SHP77 (cell line): ENCODE measurements around the gene NCK2.

Source experiments
- DNase-seq, 2 experiments: peaks; one replicate each; lab custom pipeline; 2025; lab: John Stamatoyannopoulos, UW

The NCK2 gene

DNA sequence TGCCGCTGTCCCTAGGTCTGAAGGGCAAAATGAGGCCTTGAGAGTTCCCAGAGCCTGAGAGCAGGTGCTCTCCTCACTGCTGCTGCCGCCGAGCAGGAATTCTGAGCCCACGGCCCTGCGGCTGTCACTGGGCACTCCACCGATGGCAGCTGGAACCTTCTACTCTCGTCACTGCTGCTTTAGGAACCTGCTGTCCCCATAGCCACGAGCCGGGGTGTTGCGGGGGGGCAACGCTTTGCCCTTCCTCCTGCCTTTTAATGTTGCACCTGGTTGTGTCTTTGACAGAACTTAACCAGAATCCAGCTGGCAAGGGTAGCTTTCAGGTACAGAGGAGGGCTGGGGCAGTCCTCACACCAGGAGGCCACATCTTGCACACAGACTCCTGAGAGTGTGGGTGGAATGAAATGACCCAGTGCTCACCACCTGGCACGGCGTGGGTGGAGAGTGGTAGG, 32.3 kb downstream of the NCK2 start:
- no peak for DNase-seq

DNA sequence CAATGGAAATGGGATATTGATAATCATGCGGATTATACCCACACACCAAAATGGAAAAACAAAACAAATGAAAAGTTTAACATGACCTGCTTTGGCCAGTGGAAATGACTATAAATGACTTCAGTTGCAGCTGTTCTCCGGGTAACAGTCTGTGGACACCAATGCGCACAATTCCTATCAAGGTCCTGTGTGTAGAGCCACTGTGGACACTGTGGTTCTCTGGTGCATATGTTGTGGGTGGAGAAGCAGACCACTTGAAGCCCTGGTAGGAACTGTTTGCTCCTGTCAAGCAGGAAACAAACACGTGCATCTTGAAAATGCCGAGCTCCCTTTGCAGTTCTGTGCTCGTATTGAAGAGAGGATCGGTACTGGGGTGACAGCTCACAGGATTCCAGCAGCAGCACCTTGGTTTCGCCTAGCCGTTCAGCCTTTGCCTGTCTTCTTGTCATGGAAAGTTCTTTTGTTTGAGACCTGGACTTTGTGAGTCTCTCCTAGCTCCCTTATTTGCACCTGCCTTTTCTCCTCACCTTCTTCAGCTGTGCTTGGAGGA, 32.9 kb downstream of the NCK2 start:
- no peak for DNase-seq

DNA sequence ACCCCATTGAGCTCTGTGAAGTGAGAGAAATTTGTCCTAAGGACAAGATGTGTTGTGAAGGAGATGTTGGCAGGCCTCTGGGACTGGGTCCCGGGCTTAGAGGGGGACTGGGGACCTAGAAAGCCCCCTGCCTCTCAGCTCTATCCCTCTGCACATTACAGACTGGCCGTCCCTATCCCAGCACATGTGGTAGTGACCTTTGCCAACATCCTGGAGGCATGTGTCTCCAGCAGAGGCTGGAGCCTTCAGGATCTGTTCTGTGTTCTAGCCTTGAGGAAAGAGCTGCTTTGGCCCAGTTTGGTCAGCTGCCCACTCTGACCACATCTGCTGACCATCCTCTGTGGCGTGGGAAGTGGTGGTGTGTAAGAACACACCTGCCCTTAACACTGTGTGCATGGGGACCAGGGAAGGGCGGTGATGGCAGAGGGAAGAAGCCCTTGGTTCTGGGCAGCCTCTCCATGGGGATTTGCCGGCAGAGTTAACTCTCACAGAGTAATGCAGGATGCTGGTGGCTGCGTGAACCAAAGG, 33.4 kb downstream of the NCK2 start:
- DNase-seq, result no peak

DNA sequence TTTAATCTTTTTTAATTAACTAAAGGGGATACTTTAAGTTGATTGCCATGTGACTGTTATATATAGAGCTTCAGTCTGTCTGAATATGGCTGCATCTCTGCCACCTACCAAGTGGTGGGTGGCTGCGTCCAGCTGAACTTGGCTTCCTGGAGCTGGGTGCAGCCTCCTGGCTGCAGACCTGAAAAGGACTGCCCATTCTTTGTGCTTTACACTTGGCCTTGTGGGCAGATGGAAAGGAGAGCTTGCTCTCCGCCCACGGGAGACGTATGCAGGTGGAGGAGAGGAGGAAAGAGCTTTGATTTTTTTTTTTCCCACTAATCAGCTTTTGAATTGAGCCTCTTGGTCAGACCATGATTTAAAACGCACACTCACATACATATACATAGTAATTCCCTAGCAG, 34.7 kb downstream of the NCK2 start:
- DNase-seq, result no peak

DNA sequence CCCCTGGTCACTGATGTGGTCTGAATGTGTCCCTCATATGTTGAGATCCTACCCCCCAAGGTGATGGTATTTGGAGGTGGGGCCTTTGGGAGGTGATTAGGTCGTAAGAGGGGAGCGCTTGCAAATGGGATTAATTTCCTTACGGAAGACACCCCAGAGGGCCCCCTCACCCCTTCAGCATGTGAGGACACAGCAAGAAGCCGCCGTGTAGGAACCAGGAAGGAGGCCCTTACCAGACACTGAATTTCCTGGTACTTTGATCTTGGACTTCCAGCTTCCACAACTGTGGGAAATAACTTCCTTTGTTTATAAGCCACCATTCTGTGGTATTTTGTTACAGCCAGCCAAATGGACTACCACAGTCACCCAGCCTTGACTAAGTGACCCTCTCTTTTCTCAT, 35.9 kb downstream of the NCK2 start:
- no peak for DNase-seq

DNA sequence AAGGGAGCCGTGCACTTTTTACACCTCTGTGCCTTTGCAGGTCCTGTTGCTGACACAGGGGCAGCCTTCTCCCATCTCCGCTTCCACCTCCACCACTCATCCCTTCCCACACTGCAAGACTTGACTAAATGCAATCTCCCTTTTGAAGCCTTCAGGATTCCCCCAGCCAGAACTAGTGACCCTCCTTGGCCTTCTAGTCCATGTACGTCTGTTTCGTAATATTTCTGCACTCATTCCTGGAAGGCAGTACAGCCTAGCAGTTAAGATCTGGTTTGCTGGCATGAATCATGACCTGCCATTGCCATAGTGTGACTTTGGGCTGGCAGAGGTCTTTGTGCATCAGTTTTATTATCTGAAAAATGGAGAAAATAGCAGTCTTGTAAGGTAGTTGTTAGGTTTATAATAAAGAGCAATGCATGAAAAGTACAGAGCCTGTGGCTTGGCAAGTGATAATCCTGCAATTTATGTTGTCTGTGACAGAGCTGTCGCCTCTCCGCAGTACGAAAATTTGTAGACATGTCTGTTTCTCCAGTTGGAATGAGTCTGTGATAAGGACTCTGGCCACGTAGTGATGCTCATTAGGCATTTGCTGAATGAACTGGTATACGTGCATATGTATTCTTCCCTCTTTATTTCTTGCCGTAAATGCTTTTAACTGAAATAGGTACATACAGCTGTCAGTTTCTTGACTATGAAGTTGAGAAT, 36.7 kb downstream of the NCK2 start:
- DNase-seq, result no peak

DNA sequence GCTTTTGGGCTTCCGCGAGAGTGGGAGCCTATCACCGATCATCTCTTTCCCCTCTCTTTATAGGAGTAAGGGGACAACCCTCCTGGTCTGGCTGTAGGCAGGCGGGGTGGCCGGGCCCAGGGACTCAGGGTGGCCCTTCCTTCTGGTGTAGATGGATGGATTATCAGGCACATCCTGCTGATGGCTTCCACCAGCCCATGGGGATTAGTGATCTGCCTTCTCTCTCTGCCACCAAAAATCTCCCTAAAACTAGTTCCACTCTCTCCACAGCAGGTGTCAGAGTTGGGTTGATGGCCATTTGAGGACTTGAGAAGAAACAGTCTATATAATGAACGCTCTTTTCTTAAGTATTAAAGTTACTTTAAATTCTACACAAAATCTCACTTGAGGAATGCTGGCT, 37.4 kb downstream of the NCK2 start:
- DNase-seq, result no peak

DNA sequence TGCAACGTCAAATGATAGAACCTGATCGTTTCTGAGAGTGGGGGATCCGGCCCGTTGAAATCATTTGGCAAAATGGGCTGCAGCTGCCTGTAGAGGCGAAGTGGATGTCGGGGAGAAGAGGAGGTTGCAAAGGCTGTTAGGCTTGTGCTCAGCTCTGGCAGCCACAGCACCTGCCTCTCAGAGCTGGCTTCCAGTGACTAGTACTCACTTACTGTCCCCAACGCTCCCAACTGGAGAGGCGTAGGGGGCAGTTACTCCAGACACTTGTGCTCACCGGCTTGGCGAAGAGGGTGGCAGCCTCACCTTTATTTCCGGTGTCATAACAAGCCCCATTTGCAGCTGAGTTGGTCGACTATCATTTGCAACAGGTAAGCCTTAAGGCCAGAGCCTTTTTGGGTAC, 37.9 kb downstream of the NCK2 start:
- no peak for DNase-seq

DNA sequence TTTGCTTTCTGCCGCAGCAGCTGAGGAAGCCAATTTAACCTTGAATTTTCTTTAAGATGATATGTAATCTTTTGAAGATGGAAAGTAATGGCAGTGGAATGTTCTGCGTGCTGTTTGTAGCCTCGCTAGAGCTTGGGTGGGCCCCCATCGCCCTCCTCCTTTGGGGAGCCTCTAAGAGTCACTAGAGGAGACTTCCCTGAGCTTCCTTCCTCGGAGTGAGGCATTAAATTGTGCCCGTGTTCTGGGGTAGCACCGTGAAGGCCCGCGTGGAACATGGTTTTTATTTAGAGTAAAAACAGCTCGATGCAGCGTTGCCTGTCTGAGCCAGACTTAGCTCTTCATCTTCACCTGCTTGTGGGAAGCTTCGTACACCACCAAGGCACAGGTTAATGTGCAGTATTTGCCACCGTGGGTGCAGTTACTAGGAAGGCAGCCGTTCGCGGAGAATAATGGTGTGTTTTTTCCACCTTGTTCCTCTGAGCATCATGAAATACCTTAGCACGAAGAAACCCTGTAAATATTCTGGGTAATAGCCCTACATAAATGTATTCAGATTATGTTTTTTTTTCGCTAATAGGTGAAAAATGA, 38.5 kb downstream of the NCK2 start:
- DNase-seq, result no peak

DNA sequence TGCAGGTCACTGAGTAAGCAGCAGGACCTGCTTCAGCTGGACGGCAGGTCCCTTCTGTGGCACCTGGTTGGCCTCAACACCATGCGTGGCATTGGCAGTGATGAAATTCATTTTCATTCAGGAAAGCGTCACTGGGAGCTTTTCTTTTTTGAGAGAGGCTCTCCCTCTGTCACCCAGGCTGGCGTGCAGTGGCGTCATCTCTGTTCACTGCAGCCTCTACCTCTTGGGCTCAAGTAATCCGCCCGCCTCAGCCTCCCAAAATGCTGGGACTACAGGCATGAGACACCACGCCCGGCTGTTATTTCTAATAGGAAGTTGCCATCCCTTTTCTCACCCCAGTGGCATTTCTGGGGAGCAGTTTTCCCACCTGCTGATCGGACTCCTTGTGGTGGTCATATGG, 39.3 kb downstream of the NCK2 start:
- DNase-seq, result no peak

DNA sequence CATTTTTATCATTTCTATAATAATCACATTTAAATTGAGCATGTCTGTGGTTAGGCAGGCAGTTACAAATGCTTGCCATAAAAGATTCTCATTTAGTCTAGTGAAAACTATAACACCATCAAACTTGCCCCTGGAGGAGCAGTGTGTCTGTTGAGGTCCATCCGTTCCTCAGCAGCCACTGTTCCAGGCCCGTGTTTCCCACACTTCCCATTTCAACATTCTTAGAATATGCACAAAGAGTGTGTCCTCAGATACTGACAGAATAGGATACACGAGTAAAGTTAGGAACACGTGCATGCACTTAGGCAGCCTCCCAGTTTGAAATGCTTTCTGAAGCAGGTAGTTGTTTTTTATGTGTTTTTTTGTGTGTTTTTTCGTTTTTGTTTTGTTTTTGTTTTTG, 39.9 kb downstream of the NCK2 start:
- no peak for DNase-seq

DNA sequence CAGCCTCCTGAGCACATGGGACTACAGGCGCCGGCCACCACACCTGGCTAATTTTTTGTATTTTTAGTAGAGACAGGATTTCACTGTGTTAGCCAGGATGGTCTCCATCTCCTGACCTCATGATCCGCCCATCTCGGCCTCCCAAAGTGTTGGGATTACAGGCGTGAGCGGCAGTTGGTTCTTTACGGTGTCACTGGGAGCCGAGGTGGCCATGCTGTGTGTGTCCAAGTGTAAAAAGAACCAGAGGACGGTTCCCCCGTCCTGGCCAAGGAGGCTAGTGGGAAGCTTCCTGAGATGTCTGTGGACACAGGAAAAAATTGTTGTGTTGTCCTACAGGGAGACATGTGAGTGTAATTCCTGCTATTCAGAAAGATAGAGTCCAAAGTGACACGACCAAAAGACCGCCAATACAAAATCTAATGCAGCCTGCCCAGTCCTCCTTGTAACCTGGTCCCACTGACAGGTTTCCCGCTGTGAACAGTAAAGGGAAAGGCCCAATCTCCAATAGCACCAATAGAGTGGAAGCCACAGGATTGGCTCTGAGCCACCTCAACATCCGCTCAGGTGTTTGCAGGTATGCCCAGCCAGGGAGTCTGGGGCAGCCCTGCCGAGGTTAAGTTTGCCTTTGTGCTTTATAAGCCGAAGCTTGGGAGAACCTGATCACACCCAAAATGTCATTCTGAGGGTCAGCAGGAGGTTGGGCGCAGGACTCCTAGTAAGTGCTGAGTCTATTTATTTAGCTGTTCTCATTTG, 40.6 kb downstream of the NCK2 start:
- DNase-seq, result no peak

DNA sequence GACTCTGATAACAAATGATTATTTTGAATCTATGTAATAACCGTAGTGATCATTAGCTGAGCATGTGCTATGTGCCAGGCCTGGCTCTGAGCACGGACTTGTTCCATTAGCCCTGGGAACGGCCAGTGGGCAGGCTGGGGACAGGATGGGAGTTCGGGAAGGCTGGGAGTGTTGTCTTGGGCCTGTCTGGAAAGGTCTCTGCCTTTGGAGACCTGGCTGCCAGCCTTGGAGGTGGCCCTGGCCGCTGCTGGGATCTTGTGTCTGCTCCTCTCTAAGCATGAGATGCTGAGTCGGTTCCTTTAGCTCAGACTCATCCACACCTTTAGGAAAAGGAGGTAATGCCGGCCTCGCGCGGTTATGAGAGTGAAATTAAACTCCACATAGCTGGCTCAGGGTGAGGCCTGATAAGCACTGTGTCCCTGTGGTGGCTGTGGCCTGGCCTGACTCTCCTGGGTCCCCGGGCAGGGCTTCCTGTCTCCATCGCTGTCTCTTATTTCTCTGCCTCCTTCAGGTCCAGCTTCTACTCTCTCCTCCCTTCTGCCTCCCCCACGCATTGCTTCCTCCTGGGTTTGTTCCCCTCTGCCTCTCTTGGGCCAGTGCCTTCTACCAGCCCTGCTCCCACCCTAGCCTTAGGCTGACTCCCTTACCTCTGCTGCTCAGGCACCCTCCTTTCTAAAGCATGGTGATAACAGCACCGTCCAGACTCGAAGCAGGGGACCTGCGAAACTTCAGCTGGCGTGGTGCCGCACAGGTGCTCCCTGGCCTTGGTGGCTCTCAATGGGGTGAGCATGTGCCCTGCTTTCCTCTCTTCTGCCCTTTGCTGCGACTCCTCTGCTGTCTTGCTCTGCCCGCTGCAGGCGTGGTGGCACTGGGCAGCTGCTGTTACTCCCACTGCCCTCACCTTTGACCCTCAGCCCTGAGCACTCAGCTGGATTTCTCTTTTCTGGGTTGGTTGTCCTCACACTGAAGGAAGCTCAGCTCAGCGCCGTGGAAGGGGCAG, 41.8 kb downstream of the NCK2 start:
- DNase-seq, result no peak

DNA sequence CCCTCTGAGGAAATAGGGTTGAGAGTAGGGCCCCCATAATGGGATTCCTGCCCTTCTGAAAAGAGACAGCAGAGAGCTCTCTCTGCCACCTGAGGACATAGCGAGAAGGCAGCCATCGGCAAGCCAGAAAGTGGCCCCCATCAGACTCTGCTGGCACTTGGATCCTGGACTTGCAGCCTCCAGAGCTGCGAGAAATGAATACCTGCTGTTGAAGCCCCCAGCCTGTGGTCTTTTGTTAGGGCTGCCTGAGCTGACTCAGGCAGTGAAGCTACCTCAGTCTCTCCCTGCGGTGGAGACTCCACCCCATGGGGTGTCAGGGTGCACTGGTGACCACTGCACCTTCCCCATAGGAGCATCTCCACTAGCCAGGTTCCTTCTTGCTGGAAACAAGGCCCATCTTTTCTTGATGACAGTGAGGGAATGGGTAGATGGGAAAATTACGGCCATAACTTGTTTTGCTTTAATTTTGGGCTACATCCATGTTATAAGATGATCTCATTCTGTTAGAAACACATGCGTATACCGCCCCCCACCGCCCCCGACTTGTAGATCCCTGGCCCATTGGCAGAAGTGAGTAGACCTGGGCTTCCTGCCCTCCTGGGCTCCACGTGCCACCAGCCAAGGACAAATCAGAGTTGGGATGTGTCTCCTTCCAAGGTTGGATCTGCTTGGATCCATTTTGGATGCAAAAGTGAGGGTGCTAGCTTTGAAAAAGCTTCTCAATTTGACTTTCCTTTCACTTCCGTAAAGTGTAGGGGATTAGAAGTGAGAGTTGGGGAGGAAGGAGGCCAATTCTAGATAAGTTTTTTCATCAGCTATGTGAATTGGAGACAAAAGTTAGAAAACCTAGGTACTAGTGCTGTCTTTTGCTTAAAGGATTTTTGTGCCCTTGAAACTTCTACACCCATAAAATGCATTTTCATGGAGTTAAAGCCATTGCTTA, 42.9 kb downstream of the NCK2 start:
- no peak for DNase-seq

DNA sequence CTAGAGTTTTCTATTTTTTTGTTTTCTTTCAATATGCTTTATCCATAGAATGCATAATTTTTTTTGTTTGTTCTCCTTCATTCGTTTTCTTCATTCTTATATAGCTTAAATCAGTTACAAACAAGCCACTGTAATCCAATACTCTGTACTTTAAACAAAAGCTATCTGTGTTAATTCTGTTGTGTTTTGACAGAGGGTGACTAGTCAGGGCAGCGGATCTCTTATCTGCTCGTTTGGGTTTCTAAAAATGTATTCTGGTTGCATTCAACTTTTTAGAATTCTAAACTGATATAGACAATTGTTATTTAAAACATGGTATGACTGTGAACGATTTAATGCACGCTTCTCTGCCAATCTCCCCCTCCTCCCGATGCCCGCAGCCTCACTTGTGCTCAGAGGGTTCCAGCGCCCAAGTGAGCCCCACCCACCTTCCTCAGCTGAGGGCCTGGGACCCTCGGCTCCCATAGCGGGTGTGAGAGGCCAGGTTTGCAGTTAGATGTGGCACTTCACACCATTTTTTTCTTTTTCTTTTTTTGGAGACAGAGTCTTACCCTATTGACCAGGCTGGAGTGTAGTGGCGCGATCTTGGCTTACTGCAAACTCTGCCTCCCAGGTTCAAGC, 44.1 kb downstream of the NCK2 start:
- DNase-seq, result no peak

DNA sequence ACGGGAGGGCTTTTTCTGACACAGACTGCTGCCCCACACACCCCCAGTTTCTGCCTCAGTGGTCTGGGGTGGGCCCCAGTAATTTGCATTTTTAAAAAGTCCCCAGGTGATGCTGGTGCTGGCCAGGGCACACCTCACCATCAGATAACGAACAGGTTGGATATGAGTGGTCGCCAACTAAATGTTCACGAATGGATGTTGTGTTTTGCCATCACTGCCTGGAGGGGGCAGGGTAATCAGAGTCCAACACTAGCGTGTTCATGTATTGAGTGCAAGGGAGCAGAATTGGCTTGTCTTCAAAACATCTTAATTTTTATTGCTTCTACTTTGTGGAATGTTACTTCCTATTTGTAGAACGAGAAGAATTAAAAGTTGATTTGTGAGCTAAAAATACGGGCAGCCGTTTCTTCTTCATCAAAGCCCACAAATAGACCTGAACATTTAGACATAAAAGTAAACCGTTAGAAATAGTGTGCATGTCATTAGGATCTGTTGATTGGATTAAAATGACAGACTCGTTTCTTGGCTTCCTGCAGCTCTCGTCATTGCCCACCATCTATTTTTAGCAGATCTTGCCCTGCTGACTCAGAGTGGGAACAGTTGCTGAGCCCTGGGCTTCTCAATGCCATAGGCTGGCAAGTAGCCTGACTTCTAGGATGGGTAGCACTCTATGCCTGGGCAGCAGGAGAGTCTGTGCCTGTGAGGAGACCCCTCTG, 45.2 kb downstream of the NCK2 start:
- DNase-seq, result no peak

DNA sequence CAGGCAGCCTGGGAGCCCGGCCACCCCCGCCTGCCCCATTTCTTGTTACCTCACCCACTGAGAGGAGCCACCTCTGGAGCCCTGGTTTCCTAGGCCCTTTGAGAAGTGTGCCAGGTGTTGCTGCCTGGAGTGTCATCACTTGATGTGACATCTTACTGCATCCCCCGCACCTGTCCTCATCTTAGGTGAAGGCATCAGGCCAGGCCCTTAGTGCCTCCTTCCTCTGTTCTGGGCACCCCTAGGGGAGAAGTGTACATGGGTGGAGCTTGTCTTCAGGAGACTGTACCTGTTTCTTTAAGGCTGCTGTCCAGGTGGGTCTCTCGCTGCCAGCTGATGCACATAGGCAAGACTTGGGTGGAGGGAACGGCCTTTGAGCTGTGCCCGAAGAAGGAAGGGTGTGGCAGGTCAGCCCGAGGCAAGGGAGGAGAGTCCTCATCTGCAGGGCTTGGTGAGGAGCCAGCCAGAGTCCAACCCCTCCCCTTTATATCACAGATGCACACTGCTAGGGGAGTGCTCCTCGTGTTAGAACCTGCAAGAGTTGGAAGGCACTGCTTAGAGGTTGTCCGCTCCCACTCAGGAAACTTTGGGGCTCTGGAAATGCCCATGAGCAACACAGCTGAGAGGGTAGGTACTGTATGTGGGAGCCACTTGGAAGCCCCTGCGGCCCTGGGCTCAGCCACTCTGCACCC, 45.9 kb downstream of the NCK2 start:
- DNase-seq, result no peak

DNA sequence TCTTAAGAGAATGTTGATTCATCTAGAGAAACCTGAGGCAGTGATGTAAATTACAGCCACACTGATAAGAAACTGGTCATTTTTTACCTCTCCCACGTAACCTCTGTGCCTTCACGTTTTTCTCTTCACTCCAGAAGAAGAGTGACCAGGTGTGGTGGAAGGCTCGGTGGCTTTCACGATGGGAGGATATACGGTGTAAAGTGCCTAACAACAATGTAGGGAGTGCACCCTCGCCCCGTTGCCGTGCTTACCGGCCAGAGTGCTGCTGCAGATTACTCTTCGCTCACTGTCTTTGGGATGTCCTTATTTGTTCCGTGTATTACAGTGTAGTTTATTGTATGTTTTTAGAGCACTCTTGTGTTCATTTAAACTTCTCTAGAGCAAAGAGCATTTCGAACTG, 46.5 kb downstream of the NCK2 start:
- no peak for DNase-seq

DNA sequence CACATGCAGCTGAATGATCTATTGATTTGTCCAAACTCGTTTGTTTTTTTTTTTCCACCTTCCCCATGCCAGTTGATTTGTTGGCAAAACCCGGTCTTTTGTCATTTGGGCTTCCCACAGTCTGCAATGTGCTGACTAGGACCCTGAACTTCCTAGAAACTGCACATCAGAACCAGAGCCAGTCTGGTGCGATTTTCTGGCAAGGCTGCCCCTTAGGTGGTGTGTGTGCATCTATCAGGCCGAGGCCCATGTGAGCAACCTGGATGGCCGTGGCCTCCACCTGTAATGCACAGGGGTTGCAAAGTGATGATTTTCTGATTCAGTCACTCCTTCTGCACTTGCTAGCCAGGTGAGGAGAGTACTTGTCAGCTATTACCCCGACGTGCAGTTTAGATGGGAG, 47.8 kb downstream of the NCK2 start:
- DNase-seq, result no peak
